RCC 7860 (cell line): Measurements from ENCODE around the gene NKX6-2.

ENCODE experiments used
- DNase-seq: peaks from one replicate; pipeline ENCODE4 v3.0.0-alpha.2; 2015; ENCODE audit warnings: low spot score
- FAIRE-seq: peaks from 2 replicates; lab custom pipeline; 2012; peaks lifted over from hg19 to GRCh38; lab: Jason Lieb, UNC

NKX6-2 gene

GRCh38 chr10:132813560-132814468, 27.9 kb upstream of the NKX6-2 start:
- FAIRE-seq = no peak
- DNase-seq = no peak

- DNase-seq = no peak
- no peak for FAIRE-seq
Measured at GRCh38 chr10:132813001-132813401, 27.1 kb upstream of the NKX6-2 start.

DNA sequence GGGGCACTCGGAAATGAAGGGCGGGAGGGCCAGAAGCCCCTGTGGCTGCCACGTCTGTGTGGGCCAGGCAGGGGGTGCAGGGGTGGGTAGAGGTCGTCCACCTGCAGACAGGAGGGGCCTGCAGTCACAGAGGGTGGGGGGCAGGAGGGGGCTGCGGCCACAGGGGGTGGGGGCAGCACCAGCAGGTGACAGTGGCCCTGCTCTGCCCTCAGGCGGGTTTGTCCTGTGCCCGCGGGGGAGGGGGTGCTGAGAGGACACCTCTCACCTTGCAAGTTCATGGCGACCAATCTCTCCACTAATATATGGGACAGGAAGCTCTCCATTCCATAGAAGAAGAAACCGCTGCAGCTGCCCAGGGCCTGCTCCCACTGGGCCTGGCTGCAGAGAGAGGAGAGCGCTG, 26.6 kb upstream of the NKX6-2 start:
- DNase-seq (no peak), FAIRE-seq (no peak)

GRCh38 chr10:132811891-132812481, 26.0 kb upstream of the NKX6-2 start:
- DNase-seq = no peak
- FAIRE-seq = no peak

- DNase-seq = no peak
- no peak for FAIRE-seq
Measured at GRCh38 chr10:132810807-132811700, 25.1 kb upstream of the NKX6-2 start.

DNA sequence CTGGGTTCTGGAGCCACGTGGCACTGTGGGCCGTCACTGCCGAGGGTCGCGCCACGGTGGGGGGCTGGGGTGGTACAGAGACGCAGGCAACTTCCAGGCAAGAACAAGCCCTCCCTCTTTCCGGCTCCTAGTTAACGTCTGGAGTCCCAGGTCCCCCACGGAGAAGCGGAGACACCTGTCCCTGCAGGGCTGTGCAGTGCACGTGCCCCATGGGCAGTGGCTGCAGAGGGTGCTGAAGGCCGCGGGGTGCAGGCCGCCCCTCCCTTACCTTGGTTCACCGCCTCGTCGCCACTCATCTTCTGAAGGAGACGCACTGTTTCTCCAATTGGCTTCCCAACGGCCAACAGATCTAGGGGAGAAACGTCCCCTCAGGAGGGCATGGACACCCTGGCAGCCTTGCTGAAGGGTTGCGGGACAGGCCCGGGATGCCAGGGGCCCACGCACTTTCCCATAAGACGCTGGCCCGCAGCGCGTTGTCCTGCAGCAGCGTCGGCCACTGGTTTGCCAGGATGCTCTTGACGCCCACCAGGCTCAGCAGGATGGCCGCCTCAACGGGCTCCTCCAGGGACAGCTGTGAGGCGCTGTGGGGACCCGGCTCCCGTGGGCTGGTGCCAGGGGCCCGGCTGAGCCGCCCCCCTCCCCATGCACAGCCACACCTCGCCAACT, 24.3 kb upstream of the NKX6-2 start:
- FAIRE-seq = no peak
- no peak for DNase-seq

DNA sequence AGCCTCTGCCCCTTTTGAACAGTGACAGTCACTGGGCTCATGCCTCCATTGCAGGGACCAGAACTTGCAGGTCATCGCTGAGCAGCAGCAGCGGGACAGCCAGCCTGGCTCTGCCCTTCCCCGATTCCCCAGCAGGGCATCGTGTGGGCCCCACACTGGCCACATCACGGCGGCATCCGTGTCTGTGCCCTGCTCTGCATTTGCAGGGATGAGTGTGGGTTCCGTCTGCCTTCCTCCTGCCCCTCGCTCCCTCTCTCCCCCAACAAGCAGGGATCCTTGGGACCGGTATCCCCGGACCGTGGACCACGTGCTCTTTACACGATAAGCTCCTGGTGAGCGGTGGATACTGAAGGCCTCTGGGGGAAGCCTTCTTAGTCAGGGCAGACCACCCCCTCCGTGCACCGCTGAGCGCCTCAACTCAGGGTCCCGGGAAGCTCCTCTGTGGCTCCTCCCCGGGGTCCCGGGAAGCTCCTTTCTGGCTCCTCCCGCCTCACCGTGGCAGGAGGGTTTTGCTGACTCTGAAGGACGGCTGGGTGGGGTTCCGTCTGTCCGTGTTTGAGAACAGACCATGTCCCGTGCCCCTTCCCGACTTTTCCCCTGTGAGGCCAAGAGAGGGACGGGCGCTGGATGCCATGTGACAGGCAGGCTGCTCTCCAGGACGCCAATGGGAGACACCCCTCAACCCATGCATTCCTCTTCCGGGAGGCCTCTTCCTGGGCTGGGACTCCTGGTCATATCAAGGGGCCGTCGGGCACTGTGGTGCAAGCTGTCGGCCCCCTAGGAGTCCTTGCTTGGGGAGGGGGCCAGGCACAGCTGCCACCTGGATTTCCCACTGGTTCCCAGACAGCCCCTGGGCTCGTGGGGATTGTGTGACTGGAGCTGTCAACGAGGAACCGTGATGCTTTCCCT, 23.5 kb upstream of the NKX6-2 start:
- DNase-seq (no peak), FAIRE-seq (no peak)

GRCh38 chr10:132808383-132809231, 22.7 kb upstream of the NKX6-2 start:
- FAIRE-seq = no peak
- no peak for DNase-seq

- FAIRE-seq (no peak), DNase-seq (no peak)
Measured at GRCh38 chr10:132807621-132808049, 21.7 kb upstream of the NKX6-2 start.

DNA sequence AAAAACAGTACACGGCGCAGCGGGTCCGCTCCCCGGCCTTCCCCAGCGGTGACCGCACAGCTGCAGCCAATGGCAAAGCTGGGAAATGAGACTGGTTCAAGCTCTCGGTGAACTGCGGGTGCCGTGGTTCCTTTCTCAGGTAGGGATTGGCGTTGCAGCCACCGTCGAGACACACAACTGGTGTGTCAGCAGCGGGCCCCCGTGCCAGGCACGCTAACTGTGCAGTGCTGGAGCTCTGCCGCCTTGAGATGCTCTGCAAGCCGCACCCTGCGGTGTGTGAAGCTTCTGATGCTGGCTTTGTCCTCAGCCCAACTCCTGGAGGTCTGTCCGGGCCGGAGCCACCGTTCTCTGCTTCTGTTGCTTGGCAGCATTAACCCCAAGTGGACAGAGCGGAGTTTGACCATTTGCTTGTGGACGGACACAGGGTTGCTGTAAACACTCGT, 20.6 kb upstream of the NKX6-2 start:
- no peak for FAIRE-seq
- DNase-seq = no peak

GRCh38 chr10:132806110-132806509, 20.2 kb upstream of the NKX6-2 start:
- FAIRE-seq = no peak
- no peak for DNase-seq

DNA sequence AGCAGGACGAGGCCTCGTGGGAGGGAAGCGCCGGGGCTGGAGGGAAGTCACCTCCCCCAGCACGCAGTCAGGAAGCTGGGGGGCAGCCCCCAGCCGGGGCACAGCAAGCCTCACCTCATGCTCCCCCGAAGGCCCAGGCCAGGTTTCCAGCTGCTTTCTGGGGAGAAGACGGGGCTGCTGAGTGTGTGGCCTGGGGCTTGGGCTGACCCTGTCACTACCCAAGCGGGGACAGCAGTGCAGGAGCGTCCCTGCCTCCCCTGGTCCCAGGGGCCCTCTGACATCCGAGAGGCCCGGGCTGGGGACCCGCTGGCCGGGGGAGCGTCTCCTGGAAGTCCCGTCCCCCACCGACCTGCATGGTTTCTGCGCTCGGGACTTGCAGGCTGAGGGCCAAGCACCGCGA, 19.7 kb upstream of the NKX6-2 start:
- FAIRE-seq (no peak), DNase-seq (no peak)

- DNase-seq (no peak), FAIRE-seq (no peak)
Measured at GRCh38 chr10:132804785-132805426, 19.0 kb upstream of the NKX6-2 start.

- DNase-seq (no peak), FAIRE-seq (no peak)
Measured at GRCh38 chr10:132804287-132804686, 18.3 kb upstream of the NKX6-2 start.

- FAIRE-seq = no peak
- DNase-seq = no peak
Measured at GRCh38 chr10:132803416-132804210, 17.7 kb upstream of the NKX6-2 start.

DNA sequence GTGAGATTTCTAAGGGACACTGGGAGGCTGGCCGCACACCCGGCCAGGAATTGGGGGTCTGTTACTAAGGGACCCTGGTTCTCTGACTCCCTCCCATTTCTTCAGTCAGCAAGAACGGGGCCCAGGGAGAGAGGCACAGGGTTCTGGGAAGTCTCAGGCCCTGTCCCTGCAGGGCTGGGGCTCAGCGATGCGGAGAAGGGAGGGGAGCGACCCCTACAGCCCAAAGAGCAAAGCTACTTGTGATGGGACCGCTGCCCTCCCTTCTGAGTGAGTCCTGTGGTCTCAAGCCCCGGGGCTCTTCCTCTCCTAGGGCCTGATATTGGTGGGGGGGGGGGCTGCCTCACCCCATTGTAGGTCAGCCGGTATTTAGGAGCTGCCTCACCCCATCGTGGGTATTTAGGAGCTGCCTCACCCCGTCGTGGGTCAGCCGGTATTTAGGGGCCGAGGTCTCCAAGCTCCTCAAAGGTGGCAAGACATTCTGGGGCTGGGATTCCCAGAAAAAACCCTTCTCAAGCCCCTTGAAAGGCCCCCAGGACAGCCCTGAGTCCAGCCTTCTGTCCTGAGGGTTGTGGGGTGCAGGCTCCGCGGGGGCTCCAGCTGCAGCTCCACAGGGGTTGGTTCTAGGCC, 16.9 kb upstream of the NKX6-2 start:
- DNase-seq (no peak), FAIRE-seq (no peak)

- no peak for FAIRE-seq
- DNase-seq = no peak
Measured at GRCh38 chr10:132802048-132802447, 16.1 kb upstream of the NKX6-2 start.
